HEK293T (cell line): ENCODE measurements around the gene SEC14L1.

ENCODE experiments used
- BHLHE40 ChIP-seq: fragments of 450-650 bp; IDR thresholded peaks from 2 replicates; pipeline ENCODE4 v1.6.1; 2016; ENCODE audit warnings: mild to moderate bottlenecking, moderate library complexity, borderline replicate concordance
- SUZ12 ChIP-seq: fragments of 450-650 bp; IDR thresholded peaks from 2 replicates; pipeline ENCODE4 v1.6.1; 2016; ENCODE audit warnings: mild to moderate bottlenecking

DNA sequence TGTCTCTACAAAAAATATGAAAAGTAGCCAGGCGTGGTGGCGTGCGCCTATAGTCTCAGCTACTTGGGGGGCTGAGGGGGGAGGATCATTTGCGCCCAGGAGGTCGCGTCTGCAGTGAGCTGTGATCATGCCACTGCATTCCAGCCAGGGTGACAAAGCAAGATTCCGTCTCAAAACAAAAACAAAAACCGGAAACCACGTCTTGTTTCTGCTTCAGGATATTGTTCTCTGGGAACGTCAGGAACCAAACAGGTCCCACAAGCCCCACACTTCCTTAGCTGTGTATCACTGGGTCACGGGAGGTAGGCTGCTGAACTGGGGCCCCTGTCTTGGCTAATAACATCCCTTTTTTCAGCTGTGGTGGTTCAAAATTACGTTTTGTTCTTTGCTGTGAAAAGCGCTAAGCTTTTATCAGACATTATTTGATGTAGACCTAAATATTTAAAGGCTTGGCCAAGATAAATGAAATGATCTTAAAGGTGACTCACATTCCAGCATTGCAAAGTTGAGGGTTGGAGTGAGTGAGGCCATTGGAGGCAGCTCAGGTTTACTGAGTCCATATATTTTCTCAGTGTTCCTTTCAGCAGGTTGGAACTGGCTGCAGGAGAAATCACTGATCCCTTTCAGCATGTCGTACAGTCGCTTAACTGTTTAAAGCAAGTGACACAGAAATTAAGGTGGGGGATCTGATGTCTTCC lies 16.4 kb upstream of the SEC14L1 start:
- TF ChIP-seq BHLHE40, result no peak
- no peak for TF ChIP-seq SUZ12
